Activated naive CD4-positive, alpha-beta T cell treated with Interleukin-2 at 50 U/mL for 16 hours (primary cell): Measurements from ENCODE around the gene LPP.
A peak's percentile ranks its signal among the peaks of the same experiment; 100 is the strongest.

Experiments used
- DNase-seq: peaks from one replicate; pipeline ENCODE4 v3.0.0-alpha.2; 2020

The LPP gene

DNA sequence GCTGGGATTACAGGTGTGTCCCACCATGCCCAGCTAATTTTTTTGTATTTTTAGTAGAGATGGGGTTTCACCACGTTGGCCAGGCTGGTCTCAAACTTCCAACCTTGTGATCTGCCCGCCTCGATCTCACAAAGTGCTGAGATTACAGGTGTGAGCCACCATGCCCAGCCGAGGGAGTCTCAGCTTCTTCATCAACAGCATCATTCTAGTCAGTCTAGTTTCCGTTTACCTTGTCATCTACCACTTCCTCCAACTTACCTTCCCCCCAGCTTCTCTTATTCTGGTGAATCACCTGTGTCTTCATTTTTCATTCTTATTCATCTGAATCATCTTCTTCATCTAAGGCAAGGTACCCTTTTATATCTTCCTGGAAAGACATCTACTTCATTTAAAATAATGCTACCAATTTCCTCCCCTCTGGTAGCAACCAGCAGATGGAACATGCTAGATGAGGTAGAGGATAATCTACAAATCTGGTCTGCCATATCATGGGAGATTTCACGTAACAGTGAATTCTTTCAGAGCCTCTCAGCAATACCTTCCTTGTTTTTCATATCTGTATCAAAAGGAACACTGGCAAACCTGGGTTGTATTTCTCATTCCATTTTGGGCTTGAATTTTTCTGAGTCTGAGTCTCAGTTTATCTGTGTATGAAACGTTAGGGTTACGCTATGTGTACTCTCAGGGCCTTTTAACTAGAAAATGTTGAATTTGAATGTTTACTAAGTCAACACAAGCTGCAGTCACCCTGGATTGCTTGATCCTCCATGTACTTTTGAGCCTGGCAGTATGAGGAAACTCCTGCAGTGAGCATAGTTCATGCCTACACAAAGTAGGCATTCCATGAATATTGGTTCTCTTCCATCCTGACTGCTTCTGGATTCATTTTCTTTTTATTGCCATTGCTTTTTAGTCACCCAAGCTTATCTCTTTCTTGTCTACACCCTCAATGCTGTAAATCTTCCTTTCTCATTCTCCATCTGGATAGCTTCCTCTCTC is 16.8 kb downstream of the LPP start:
- DNase-seq, result peak; percentile 65

DNA sequence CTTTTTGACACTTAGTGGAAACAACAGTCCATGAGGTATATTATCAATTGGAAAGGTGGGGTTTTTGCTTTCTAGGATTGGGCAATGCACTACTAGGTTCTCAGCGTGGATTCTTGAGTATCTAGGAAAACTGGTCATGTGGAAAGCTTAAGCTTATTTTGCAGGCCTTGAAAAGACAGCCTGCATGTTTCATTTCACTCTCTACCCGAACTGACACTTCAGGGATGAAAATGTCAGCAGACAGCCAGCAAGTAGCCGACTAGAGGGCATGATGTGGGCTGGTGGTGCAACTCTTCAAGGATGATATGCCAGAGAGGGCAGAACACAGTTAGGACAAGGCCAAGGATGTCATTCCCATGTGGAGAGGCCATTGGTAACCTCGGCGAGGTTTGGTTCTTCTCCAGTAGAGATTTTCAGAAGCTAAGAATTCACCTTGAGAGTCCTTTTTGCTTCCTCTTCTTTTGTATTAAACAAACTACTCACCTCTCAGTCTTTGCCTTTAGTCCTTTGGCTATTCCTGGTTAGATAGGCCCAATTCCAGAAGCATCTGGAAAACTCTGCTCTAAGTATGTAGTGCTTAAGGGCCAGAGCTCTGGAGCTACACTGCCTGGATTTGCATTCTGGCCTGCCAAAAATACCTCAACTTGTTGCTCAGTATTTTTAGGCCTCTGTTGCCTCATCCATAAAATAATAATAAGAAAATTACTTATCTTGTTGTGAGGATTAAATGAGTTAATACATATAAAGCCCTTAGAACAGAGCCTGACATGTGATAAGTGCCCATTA is 17.9 kb downstream of the LPP start:
- DNase-seq, result no peak

DNA sequence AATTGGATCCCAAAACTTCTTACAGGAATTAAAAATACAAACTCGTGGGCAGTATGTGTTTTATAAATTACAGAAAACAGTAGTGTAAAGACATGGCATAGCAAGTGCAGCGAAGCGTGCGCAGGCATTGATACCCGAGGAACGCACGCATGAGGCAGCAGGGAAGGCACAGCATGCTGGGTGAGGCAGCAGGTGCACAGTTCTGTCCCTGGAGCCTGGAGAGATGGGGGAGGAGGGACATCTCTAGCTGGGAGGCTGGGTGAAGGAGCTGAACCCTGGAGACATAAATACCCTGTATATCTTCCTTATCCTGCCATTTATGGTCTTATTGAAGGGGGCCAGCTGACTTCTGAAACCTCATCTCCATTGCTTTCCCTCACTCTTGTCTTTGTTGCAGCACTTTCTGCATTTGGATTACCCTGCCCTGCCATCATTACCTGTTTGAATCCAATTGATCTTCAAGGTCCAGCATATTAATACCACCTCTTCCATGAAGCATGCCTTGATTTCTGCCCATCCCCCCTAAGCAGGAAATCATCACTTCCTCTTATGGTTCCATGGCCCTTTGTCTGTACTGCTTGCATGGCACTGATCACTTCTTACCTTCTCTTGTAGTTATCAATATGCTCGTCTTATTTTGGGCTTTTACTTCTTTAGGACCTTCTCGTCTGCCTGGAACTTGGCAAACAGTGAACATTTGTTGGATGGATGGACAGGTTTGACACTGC is 20.5 kb downstream of the LPP start:
- no peak for DNase-seq

DNA sequence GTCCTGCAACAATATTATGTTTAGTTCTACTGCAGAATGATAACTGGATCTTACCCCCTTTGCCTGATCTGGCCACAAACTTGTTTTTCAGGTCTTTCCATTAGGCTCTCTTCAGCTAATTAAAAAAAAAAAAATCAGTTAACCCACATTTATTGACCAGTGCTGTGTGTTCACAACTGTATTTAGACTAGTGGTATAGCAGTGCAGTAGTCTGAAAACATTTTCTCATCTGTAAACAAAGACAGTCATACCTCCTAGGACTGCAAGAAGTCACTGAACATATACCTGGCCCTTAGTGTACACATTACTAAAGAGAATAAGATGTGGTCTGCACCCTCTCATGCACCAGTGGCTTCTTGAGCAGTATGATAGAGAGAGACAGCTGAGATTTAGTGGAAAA is 22.5 kb downstream of the LPP start:
- no peak for DNase-seq

DNA sequence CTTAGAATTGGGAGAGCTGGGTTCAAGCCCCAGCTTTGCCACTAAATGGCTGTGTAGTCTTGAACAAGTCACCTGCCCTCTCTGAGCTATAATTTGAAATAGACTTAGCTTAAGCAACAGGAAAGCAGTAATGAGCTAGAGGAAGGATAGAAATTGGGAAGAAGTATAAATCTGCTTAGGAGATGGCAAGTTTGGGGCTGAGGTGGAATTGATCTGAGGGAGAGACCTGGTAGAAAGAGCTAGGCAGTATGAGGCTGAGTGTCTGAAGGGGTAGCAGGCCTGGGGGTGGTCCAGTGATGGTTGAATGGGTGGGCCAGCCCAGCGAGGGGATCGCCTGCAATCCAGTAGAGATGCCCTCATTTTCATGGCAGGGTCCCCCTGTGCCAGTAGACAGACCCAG is 22.9 kb downstream of the LPP start:
- no peak for DNase-seq

DNA sequence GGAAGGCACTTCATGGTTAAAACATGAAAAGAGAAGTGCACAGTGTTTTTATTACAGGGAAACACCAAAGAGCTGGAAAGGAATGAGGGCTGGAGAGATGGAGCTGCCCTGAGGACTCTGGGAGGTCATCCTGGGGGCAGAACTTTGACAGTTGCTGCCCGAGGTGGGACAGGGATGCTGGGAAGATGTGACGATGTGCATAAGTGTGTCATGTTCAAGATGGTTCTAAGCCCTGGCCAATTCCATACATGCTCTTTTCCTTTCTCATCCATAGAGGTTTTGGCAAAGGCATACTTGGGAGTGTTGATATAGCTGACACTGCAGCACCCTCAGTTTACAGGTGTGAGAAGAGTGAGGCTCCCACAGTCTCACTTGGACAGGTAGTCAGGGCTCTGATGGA is 23.8 kb downstream of the LPP start:
- no peak for DNase-seq

DNA sequence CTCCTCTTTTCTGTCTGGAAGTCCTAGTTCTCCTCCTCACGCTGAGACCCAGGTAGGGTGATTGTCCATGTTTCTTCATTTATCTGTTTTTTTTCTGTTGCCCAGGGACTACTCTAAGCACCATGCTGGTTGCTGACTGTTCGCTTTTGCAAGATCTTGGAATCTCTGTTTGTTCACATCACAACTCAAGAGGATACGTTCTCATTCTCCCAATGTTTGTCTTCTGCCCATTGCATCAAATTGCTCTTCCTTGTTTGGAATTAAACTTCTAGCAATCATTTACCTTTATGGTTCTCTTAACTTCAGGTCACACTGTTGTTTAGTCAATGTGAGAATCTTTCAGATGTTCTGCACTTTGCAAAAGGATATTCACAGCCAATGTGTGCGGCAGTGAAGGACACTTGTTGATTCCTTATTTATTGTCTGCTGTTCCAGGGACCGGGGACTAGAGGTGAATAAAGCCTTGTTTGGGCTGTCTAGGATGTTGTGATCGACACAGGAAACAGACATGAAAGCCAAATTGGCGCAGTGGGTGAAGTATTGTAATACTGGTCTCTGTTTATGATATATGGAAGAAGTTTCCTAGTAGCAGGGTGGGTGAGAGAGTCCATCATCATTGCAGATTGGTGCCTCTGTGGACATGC is 24.5 kb downstream of the LPP start:
- DNase-seq, result no peak

DNA sequence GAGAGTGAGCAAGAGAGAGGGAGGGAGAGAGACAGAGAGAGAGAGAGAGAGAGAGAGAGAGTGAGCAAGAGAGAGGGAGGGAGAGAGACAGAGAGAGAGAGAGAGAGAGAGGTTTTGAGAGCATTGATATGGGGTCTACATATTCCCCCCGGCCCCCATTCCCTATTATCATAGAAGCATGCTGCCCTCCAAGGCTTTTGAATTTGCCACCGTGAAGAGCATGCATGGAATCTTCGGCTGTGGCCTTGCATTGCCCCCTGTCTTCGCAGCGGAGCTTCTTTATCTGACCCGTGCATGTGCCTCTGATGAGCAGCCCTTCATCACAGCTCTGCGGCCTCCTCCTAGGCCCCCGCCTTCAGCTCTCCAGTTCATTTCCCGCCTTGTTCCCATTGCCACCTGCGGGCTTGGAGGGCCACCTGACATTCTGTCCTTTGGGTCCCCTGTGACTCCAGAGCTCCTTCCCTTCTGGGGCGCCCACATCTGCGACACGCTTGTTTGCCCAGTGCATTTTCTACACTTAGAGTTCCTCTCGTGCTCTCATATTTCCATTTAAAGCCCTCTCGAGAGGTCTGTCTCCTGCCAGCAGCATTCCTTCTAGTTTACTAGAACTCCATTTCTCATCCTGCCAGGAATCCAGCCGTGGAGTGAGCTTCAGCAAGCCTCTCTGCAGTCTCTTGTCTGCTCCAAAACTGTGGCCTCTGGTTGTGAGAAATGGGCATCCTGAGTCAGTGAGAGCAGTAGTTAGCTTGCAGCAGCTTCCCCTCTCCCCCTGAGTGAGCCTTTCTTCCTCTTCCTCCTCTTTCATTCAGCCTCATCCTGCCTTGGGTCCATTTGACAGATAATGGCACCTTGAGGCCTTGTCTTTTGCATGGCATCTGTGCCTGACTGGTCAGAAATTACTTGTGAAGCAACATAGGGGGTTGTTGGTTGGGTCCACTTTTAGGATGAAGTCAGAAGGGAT is 25.3 kb downstream of the LPP start:
- no peak for DNase-seq

DNA sequence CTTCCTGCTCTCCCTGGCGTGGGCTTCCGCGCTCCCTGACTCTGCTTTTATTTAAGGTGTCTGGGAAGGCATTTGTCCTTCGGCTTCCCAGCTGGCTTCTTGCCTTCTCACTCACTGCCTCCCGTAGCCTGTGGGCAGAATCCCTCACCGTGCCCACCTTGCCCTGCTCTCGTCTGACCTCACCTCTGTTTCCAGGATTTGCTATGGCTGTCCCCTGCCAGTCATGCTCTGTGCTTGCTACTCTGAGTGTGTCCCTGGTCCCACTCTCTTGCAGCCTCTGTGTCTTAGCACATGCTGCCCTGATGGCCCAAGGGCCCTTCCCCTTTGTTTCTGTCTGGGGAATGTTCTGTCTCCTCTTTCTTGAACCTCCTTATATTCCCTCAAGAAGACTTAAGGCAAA is 26.2 kb downstream of the LPP start:
- DNase-seq, result no peak

DNA sequence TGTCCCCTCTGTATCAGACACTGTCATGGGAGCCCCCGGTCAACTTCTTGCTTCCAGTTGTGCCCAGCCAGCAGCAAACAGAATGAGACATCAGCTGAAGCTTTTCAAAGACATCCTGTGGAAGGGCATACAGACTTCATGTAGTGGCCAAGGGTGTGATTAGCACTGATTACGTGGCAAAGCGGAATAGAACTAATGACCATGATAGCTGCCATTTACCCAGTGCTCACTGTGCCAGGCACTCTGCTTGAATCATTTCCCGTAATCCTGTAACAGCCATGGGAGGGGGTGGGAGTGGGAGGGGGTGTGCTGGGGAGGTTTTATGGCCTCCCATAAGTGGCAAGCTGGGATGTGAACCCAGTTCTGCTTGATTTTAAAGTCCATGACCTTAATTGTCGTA is 29.5 kb downstream of the LPP start:
- DNase-seq, result no peak

DNA sequence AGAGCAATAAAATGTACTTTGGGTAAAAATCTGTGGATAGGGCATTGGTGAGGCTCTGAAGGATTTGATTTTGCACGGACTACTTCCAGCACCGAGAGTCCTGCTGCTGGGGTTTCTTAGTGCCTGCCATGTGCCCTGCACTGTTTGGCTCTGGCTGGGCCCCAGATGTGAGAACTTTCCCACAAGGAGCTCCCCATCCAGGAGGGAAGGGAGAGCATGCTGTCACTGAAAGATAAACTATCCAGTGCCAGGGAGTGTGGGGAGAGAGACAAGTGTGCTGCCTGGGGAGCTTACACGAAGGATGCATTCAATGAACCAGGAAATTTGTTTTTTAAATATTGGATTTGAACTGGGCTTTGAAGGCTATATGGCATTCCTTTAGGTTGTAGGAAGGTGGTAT is 30.2 kb downstream of the LPP start:
- DNase-seq, result no peak

DNA sequence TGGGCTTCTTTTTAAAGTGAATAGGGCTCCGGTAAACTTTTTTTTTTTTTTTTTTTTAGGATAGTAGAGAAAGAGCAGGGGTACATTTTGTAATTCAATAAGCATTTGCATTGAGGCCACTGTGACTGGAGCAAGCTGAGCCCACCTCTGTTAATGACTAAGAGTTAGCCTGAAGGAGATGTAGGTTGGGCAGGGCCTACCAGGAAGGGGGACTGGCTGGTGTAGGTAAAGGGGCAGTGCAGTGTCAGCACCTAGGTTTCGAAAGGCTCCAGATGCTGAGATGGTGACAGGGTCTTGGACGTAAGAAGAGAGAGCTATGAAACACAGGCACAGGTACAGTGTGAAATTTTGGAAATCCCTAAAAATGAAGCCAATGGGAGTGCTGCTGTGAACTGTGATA is 30.7 kb downstream of the LPP start:
- DNase-seq, result no peak

DNA sequence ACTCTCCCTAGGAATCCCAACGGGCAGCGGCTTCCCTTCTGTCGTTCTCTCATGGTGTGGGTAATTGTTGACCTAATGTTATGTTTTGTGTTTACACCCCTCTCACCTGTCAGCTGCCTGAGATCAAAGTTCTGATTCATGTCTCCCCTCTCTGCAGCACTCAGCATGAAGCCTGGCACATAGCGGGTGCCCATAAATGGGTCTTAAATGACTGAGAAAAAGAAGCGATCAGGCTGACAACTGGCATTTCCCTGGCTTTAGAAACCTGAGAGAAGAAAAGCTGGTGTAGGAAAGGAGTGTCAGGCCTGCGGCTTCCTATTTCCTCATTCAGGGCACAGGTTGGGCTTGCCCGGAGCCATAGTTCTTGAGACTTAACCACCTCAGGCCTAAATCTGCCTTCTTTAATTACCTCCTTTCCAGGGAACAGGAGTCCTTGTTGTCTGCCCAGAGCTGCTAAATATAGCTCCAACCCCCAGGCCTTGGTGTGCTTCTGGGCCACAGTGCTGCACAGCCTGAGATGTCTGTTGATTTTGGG is 31.8 kb downstream of the LPP start:
- DNase-seq, result no peak

DNA sequence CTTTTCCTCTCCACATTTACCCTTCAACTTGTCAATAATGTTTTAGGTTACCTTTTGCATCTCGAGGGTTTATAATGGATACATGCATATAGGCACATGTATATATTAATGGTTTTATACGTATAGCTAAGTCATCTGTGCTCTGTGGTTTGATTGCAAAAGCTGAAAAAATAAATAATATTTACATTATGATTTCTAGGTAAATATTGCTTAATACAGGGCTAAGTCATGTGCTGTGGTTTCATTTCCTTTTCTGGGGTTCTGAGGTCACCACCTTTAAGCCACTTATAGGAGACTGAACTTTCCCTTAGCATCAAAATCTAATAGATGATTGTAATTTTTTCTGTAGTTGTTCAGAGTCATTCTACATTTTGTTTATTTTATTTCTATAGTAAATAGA is 33.1 kb downstream of the LPP start:
- no peak for DNase-seq

DNA sequence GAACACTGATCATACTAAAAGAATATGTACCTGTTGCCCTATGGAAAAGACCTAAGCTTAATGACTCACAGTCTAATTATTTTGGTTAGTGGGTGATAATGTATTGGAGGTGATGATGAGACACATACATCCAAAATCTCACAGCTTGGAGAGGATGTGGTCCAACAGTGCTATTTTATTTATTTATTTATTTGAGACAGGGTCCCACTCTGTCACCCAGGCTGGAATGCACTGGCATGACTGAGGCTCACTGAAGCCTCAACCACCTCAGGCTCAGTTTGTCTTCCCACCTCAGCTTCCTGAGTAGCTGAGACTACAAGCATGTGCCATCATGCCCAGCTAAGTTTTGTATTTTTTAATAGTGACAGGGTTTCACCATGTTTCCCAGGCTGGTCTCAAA is 35.0 kb downstream of the LPP start:
- DNase-seq, result no peak

DNA sequence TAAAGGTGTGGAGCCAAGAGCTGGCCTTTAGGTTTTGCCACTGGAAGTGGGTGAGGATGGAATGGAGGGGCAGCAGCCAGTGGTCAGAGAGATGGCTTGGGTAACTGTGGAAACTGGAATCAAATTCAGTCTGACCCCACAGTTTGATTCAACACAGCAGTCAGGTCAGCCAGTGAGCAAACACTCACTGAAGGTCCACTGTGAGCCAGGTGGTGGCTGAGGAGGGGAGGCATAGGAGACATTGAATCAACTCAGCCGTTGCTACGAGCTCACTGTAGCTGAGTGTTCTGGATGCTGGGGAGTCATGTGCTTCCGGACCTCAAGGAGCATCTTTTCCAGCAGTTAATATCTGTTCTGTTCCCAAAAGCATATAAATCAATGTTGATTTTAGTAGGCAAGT is 37.5 kb downstream of the LPP start:
- DNase-seq, result no peak

DNA sequence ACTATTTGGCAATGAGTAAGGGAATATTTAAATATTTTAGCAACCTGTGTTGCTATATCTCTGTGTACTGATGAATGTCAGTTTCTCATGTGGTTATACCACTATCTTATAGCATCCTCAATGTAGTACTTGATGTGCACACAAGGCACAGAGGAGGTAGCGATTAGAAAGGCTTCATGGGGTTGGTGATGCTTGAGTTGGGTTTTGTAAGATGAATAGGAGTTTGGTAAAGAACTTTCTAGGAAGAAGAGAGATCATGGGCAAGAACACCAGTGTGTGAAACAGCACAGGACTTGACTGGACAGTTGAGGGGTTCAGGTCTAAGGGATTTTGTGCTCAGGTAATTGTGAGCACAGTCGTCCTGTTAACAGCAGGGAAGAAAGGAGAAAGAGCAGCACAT is 38.1 kb downstream of the LPP start:
- no peak for DNase-seq

DNA sequence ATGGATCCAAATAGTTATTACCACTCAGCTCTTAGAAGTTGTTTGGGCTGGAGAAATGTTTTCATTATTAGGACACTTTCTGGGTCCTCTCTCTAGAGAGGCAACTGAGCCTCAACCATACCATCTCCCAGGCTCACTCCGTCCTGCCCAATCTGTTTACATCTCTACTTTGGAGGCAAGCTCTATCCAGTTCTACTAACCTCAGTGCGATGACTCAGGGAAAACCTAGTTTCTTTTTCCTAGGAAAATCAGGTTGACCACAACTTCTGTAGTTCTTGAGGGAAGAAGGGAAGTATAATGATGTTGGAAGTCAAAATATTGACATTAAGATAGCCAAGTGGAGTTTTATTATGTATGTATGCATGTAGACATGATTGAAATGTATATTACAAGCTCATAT is 40.4 kb downstream of the LPP start:
- DNase-seq, result no peak

DNA sequence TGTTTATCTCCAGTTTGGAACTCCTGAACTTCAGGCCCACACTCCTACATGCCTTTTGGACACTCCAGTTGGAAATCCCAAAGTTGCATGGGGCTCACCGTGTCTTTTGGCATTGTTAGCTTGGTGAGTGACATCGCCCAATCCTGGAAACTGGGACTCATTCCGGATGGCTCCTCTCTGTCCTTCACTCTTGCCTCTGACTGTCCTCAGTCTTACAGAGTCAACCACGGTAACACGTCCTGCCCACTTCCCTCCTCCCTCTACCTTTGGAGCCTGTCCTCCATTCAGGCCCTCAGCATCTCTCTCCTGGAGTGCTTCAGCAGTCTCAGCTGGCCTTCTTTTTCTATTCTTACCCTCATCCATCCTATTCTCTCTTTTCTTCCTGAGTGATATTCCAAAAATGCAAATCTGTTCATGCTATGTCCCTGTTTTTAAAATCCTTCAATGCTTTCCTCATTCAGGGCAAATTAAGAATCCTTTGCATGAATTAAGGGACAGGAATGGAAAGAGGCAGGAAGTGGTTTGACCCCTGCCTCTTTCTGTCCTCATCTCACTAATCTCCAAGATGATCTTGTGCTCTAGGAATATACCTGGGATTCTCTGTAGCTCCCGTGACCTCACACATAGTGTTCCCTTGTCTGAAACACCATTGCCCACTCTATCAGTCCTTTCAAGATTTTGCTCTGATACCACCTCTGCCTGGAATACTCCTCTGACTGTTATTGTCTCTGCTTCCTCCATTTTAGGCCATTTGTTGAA is 42.5 kb downstream of the LPP start:
- DNase-seq, result no peak

DNA sequence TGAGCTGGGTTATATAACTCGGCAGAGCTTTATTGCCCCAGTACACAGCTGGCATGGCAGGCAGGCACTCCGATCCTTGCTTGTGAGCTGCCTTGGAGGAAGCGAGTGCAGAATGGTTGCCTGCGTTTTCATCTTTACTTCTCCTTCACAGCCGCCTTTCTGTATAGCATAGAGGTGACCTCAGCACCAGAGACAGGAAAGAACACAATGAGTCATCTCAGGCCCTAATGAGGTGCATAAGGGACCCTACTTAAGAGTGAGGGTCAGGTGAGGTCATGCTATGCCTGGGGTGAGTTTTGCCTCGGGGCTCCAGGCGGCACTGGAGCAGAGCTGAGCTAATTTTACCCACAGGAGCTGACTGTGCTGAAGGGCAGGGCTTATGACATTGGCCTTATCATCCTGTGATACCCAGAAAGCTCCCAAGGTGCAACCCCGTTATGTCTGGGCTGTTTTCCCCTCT is 43.5 kb downstream of the LPP start:
- DNase-seq, result no peak

DNA sequence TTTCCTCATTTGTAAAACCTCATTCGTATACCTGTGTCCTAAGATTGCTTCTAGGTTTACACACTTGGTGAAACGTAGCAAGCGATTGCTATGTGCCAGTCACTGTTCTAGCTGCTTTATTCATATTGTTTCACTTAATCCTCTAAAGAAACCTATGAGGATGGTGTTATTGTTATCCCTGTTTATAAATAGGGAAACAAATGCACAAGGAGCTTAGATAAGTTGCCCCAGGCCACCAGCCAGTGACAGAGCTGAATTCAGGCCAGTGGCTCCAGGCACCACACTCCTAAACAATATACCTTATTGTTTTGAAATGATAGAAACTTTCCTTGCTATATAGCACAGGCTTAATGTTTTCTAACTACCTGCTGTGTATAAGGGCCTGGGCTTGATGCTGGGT is 44.0 kb downstream of the LPP start:
- no peak for DNase-seq
